ENCODE data around the gene FGFR4.

FGFR4 gene

GRCh38 chr5:177134697-177135225, 48.0 kb downstream of the FGFR4 start:
- peak overlapping the region; percentile 53 to 82 (median 76) for H3K4me3 ChIP-seq

GRCh38 chr5:177140312-177140711, 53.6 kb downstream of the FGFR4 start:
- Histone ChIP-seq H3K4me1 (peaks cover 17 to 51% (median 27%) of the 10 kb centered on the region in 10 experiments), H4K20me1 (peaks cover 41 to 67% (median 56%) of the 10 kb centered on the region in 11 experiments; a peak in 18 of 22 replicates), H3K36me3 (peaks cover 75 to 100% (median 95%) of the 10 kb centered on the region in 11 experiments), H3K9me3 (replicated peaks in 1 of 11) (no peaks in the 10 kb centered on the region), H3K4me3 (no peak overlapping the region), H3K9ac (no peak overlapping the region), H3K4me2 (no peak overlapping the region), H3K27ac (no peak overlapping the region), H3K27me3 (no peaks in the 10 kb centered on the region)
- TF ChIP-seq Cebpa-rat (IDR thresholded peaks at IDR 0.05), result peak in 1 of 11 experiments; percentile 64; a peak in 1 of 22 replicates

More at GRCh38 chr5:177134697-177135225, 48.0 kb downstream of the FGFR4 start:
- Histone ChIP-seq H3K27me3 (no peaks in the 10 kb centered on the region), H3K9ac (peak overlapping the region; percentile 86 to 99 (median 96)), H3K36me3 (peaks cover 30 to 48% (median 43%) of the 10 kb centered on the region in 11 experiments), H3K27ac (peak overlapping the region; percentile 84 to 97 (median 96)), H4K20me1 (peaks cover 3 to 15% (median 9%) of the 10 kb centered on the region in 11 experiments; a peak in 16 of 22 replicates), H3K4me2 (peak overlapping the region; percentile 80 to 98 (median 95)), H3K4me1 (peaks cover 36 to 50% (median 46%) of the 10 kb centered on the region in 10 experiments), H3K9me3 (replicated peaks in 1 of 11) (no peaks in the 10 kb centered on the region)
- no peak for TF ChIP-seq Cebpa-rat (IDR thresholded peaks at IDR 0.05)

GRCh38 chr5:177141496-177141895, 54.8 kb downstream of the FGFR4 start:
- Histone ChIP-seq H3K9me3 (replicated peaks in 1 of 11) (no peaks in the 10 kb centered on the region), H3K4me1 (peaks cover 7 to 40% (median 15%) of the 10 kb centered on the region in 10 experiments), H4K20me1 (peaks cover 47 to 77% (median 61%) of the 10 kb centered on the region in 11 experiments; a peak in 18 of 22 replicates), H3K27me3 (no peaks in the 10 kb centered on the region), H3K9ac (no peak overlapping the region), H3K4me2 (no peak overlapping the region), H3K4me3 (no peak overlapping the region), H3K27ac (no peak overlapping the region), H3K36me3 (peaks cover 74 to 100% (median 95%) of the 10 kb centered on the region in 11 experiments)
- no peak for TF ChIP-seq Cebpa-rat (IDR thresholded peaks at IDR 0.05)

- peaks cover 3 to 33% (median 8%) of the 10 kb centered on the region in 10 experiments; a peak in 17 of 20 replicates for H3K4me1 ChIP-seq
- no peak overlapping the region for H3K4me2 ChIP-seq
- peaks cover 51 to 83% (median 68%) of the 10 kb centered on the region in 11 experiments; a peak in 19 of 22 replicates for H4K20me1 ChIP-seq
- no peaks in the 10 kb centered on the region for H3K9me3 ChIP-seq (replicated peaks in 1 of 11)
- TF ChIP-seq Cebpa-rat (IDR thresholded peaks at IDR 0.05), result no peak
- no peak overlapping the region for H3K27ac ChIP-seq
- H3K27me3 ChIP-seq, result no peaks in the 10 kb centered on the region
- H3K36me3 ChIP-seq, result peaks cover 74 to 100% (median 96%) of the 10 kb centered on the region in 11 experiments
- no peak overlapping the region for H3K4me3 ChIP-seq
- no peak overlapping the region for H3K9ac ChIP-seq
These were observed 55.4 kb downstream of the FGFR4 start for GRCh38 chr5:177142098-177142611.

GRCh38 chr5:177142778-177143177, 56.1 kb downstream of the FGFR4 start:
- Histone ChIP-seq H3K27me3 (no peaks in the 10 kb centered on the region), H4K20me1 (peaks cover 51 to 88% (median 73%) of the 10 kb centered on the region in 11 experiments; a peak in 19 of 22 replicates), H3K4me3 (no peak overlapping the region), H3K4me2 (no peak overlapping the region), H3K27ac (no peak overlapping the region), H3K9me3 (replicated peaks in 1 of 11) (no peaks in the 10 kb centered on the region), H3K9ac (no peak overlapping the region), H3K4me1 (peaks cover 0 to 27% (median 2%) of the 10 kb centered on the region in 10 experiments; a peak in 14 of 20 replicates), H3K36me3 (peaks cover 76 to 100% (median 96%) of the 10 kb centered on the region in 11 experiments)
- no peak for TF ChIP-seq Cebpa-rat (IDR thresholded peaks at IDR 0.05)

- H3K27me3 ChIP-seq, result no peaks in the 10 kb centered on the region
- no peak overlapping the region for H3K4me2 ChIP-seq
- H3K4me1 ChIP-seq, result peaks cover 0 to 8% (median 0%) of the 10 kb centered on the region in 10 experiments; a peak in 2 of 20 replicates
- TF ChIP-seq Cebpa-rat (IDR thresholded peaks at IDR 0.05), result no peak
- peaks cover 48 to 94% (median 82%) of the 10 kb centered on the region in 11 experiments for H4K20me1 ChIP-seq
- peaks cover 92 to 100% (median 99%) of the 10 kb centered on the region in 11 experiments for H3K36me3 ChIP-seq
- H3K9ac ChIP-seq, result no peak overlapping the region
- no peak overlapping the region for H3K27ac ChIP-seq
- H3K4me3 ChIP-seq, result no peak overlapping the region
- no peaks in the 10 kb centered on the region for H3K9me3 ChIP-seq (replicated peaks in 1 of 11)
These were observed 60.4 kb downstream of the FGFR4 start for GRCh38 chr5:177146891-177147638.
